Stimulated activated CD8-positive, alpha-beta memory T cell treated with anti-CD3 and anti-CD28 coated beads, Interleukin-15, amount 100 ng/mL, for 24 hours (primary cell): ENCODE data around the gene ADGB.

Experiments used
- DNase-seq: peaks from one replicate; pipeline ENCODE4 v3.0.0-alpha.2; 2020; ENCODE audit warnings: low read depth

The ADGB gene

DNA sequence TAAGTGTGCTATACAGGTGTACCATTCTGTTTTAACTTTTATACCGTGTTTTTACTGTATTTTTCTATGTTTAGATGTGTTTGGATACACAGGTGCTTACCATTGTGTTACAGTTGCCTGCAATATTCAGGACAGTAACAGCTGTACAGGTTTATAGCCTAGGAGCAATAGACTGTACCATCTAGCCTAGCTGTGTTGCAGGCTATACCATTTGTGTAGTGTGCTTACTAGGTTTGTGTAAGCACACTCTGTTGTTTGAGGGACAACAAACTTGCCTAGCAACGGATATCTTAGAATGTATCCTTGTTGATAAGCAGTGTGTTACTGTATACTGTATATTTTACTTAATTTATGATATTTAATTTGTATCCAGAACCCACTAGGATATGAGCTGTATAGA, 35.2 kb downstream of the ADGB start:
- DNase-seq = no peak

GRCh38 chr6:146635165-146635564, 36.4 kb downstream of the ADGB start:
- no peak for DNase-seq

- DNase-seq = no peak
Observed at GRCh38 chr6:146636481-146636880, 37.7 kb downstream of the ADGB start.

GRCh38 chr6:146642921-146643320, 44.1 kb downstream of the ADGB start:
- no peak for DNase-seq

GRCh38 chr6:146650799-146651481, 52.2 kb downstream of the ADGB start:
- DNase-seq = no peak

- no peak for DNase-seq
Observed at GRCh38 chr6:146651482-146651863, 52.7 kb downstream of the ADGB start.

- no peak for DNase-seq
Observed at GRCh38 chr6:146657432-146657831, 58.7 kb downstream of the ADGB start.

- DNase-seq = no peak
Observed at GRCh38 chr6:146664871-146665360, 66.1 kb downstream of the ADGB start.

DNA sequence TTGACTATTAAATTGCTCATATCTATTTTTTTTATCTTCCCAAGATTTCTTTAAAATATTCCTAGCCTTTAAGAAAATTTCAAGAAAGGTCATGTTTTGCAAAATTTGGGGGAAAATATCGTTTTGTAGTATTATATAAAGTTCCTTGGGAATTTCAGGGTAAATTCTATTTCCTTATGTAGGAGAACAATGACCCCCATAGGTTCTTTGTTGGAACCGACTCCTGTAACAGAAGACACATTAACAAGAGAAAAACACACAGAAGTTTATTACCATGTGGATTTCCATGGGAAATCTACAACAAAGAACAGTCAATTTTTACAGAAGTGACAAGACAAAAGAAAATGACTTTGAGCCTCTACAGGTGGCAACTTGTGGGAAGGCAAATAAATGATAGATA, 68.1 kb downstream of the ADGB start:
- no peak for DNase-seq

DNA sequence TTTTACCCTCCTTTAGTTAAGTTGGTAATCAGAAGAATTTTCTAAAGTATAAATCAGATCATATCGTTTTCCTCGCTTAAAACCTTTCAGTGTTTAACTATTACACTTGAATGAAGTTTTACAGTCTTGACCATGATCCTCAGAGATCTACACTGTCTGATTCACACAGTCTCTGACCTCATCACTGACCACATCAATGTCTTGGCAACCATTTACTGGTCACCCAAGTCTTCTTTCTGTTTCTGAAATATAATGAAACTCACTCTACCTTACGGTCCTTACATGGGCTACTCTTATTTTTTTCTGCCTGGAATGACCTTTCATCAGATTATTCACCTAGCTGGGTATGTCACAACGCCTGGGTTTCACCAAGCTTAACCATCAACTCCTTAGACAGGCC, 71.4 kb downstream of the ADGB start:
- DNase-seq = no peak

- DNase-seq = no peak
Observed at GRCh38 chr6:146673069-146673468, 74.3 kb downstream of the ADGB start.

GRCh38 chr6:146679386-146679785, 80.6 kb downstream of the ADGB start:
- no peak for DNase-seq

DNA sequence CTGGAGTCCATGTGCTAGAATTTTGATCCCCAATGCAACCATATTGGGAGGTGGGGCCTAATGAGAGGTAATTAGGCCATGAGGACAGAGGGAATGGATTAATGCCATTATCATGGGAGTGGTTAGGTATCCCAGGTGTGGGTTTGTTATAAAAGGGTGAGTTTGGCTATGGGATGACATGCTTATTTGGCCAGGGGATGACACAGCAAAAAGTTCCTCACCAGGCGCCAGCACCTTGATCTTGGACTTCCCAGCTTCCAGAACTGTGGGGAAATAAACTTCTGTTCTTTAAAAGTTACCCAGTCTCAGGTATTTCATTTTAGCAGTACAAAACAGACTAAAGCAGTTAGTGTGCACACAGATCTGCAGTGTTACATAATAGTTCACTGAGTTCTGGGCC, 84.1 kb downstream of the ADGB start:
- DNase-seq = no peak

DNA sequence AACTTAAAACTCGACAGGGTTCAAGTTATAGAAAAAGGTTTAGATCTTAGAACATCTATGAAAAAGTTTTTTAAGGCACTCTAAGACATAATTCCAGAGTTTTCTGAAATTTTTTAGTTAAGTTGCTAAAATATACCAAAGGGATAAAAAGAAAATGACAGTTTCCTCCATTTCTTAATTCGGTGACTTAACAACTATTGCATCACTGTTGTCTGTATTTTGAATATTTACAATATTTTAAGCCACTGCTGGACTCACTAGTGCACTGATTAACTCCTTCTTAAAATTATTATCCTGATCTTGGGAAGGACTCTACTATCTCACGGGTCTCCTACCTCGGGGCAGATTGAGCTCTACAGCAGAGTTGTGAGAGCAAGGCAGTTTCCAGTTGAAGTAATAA, 91.0 kb downstream of the ADGB start:
- no peak for DNase-seq

GRCh38 chr6:146693342-146693741, 94.6 kb downstream of the ADGB start:
- DNase-seq = no peak

- no peak for DNase-seq
Observed at GRCh38 chr6:146697921-146698320, 99.1 kb downstream of the ADGB start.

GRCh38 chr6:146700078-146700686, 101.4 kb downstream of the ADGB start:
- no peak for DNase-seq

- no peak for DNase-seq
Observed at GRCh38 chr6:146701632-146702031, 102.9 kb downstream of the ADGB start.

DNA sequence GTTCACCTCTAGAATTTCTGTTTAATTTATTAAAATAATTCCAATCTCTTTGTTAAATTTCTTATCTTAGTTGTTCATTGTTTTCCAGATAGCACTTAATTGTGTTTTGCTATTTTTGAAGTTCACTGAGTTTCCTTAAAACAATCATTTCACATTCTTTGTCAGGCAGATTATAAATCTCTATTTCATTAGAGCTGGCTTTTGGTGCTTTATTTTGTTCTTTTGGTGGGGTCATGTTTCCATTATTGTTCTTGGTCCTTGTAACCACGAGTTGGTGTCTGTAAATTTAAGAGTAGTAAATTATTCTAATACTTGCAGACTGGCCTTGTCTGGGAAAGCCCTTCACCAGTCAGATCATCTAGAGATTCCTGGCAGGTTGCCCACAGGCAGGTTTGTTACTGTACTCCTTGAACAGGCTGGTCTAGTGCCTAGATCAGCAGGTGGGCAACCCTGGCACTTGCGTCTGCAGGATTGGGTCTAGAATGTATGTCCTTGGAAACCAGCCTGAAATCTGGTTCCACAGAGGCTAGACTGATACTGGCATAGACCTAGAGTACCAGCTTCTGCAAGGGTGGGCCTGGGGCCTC, 110.4 kb downstream of the ADGB start:
- DNase-seq = no peak

DNA sequence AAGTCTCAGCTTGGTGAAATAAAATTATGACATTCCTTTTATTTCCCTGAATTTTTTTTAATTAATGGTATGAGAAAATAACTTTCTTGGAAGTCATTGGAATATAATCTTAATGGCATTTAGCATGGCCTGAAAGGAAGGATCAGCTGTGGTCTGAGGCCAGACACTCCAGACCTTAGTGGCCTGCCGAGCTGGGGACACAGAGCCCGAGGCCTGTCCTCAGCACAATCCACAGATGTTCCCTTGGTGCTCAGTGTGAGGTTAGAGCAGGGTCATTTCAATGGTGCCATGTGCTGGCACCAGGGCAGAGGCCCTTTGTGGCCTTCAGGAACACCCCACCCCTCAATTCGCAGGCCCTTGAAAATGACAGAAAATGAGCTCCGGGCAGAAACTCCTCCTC, 120.6 kb downstream of the ADGB start:
- no peak for DNase-seq

DNA sequence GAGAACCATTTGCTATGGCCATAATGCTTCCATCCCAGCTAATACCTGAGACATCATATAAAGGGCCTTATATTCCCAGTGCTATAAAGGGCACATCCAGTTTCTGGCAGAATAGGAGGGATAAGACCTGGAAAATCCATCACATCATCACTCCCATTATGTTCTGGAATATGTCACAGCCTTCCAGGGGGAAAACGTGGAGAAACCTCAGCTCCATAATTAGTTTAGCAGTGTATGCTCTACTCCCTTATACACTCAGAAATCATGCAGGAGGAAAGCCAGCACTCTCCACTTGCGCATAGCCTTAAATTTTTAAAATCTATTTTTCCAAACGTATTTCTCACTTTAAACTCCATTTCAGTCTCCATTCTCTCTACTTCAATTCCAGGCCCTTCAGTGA, 140.9 kb downstream of the ADGB start:
- DNase-seq = no peak

DNA sequence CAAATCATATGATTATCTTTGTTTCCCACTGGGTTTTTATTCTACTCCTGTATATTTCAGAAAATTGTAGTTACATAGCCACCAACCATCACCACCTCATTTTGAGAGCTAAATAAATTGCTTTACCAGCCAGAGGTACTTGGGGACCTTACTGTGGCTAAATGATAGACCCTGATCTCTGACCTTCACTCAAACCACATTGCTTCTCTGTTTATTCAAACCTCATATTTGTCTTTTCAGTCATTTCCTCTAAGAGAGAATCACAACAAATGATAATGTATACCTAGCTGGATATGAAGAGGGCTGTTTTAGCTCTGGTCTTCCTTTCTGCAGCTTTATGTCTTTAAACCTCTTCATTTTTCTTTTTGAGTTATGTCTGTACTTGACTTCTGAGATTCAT, 142.8 kb downstream of the ADGB start:
- DNase-seq = no peak

DNA sequence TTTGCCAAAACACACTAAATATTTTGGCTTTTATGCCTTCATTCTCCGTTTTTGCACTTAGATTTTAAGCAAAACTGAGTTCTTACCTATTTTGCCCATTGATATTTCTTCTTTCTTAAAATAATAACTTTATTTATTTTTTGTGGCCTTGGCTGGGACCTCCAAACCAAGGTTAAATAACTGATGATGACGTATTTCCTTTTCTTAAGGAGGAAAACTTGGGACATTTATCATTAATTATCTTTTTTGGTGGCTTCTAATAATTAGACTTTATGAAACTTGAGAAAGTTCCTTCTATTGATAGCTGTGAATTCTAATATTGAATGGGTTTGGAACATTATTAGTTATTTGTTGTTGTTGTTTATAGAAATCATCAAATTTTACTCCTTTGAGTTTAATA, 154.5 kb downstream of the ADGB start:
- DNase-seq = no peak

- no peak for DNase-seq
Observed at GRCh38 chr6:146767632-146768031, 168.9 kb downstream of the ADGB start.
